CD1c-positive myeloid dendritic cell (primary cell): Measurements from ENCODE around the gene WWTR1.

ENCODE experiments used
- DNase-seq: peaks from one replicate; pipeline ENCODE4 v3.0.0-alpha.2; 2016; ENCODE audit errors: extremely low spot score

The WWTR1 gene

DNA sequence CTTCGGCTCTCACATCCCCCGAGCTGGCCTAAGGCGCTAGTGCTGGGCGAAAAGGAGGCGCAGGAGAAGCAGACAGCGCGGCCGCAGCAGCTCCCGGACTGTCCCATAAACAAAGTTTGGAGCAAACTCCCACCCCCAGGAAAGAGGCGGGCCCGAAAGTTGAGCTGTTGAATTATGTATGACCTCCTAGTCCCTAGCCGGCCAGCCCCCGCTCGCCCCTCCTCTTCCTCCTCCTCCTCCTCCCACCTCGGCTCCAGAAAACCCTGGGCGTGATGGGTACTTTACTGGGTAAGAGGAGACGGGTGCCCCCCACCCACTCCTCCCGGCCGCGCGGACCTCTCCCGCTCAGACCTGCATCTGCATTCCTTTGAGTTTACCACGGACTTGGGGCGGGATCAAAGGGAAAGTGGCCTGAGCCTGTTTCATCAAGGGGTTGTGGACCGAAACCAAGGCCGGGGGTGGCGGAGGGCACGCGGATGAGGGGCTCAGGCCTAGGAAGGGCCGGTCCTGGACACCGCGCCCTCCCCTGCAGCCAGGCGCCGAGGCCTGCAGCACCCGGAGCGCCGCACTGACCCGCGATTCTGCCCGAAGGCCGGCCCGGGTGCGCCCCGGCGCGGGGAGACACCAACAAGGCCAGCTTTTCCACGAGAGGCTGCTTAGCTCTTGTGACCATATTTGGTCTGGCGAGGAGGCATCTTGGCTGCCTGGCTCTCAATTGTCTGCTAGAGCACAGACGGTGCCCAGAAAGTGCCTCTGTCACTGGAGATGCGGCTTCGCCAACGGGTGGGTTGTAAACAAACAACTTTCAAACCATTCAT, at the start of gene WWTR1:
TSS of gene WWTR1 (minus strand) at position 100 of the 818 bp plus-strand sequence. CDS start 719 bp downstream, outside the sequence.
- DNase-seq: peak; percentile 17

DNA sequence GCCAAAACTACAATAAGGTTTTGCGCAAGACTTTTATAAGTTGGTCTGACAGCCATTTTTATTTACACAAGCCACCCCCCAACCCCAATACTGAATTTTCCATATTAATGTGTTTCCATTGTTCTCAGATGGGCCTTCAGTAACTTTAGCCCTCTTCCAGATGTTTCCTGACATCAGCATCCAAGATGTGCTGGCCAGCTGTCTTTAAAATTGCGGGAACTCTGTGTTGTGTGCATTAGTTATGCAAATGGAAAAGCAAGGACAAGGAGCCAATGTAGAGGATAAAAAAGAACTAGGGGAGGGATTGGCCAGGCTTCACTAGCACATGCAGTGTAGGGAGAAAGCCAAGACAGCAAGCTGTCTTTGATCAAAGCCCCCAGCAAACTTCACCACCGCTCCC, 49.1 kb upstream of the WWTR1 start:
- DNase-seq: no peak

DNA sequence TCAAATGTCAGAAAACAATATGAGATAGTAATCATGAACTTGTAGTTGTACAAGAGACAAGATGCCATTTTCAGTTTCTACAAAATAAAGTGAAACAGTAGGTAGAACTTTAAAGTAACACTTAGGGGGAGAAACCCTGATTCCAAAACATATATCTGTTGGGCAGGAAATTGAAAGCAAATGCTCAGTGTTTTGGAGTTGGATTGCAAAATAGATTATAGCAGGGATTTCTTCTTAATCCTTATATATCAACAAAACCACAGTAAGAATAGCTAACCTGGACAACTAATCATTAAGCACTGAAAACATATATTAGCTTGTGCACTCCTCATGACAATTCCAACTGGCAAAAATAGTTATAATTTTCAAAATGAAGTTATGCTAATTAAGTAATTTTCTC, 47.6 kb upstream of the WWTR1 start:
- DNase-seq: no peak

DNA sequence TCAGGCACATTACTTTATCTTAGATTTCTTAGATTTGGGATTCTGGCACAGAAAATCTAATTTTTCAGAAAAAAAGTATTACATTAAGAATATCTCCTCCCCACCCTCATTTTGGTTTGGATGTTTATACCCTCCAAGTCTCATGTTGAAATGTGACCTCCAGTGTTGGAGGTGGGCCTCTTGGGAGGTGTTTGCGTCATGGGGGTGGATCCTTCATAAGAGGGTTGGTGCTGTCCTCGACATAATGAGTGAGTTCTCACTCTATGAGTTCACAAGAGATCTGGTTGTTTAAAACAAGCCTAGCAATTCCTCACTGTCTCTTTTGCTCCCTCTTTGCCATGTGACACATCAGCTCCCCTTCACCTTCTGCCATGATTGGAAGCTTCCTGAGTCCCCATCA, 45.6 kb upstream of the WWTR1 start:
- DNase-seq: no peak

DNA sequence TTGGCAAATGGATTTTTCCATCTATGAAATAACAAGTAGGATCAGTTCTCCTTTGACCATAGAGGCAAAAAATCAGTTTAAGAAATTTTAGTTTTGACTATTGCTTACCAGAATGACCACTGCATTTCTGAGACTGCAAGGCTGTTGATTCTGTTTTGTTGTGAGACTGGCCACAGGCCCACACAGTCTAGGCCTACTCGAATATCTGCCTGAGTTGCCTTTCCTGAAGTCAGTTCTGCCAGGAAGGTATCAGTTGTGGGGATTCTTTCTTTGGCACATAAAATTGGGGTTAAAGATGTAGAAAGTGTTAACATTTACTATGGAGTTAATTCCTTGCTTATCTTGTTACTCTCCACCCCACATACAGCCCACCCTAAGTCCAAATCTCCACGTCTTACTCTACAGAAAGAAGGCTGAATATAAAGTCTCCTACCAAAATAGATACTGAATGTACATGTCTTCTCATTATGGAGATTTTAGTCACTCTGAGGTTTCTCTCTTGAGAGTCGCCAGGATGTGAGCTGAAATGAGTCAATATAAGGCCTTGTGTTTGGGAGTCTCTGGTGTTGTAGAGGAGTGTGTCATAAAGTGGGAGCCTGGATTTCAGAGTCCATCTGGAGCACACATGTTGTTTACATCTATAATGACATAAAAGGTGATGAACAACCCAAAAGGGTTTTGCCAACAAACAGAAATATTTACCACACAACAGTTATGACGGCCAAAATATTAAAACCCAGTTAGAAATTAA, 45.0 kb upstream of the WWTR1 start:
- DNase-seq: no peak

DNA sequence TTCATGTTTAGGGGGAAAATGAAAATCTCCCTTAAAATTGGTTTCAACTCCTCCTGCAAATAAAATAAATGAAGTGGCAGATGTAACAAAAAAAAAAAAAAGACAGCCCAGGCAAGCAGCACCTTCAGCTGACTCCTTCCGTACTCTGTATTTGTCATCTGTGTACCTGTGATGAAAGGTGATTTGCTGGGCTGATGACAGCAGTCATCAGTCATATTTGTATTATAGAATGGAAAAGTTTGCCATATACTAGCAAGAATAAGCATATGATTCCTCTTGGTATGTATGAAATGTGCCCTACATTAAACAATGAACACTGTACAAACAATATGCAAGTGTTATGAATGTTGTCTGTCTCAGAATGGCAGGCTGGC, 44.1 kb upstream of the WWTR1 start:
- no peak for DNase-seq

DNA sequence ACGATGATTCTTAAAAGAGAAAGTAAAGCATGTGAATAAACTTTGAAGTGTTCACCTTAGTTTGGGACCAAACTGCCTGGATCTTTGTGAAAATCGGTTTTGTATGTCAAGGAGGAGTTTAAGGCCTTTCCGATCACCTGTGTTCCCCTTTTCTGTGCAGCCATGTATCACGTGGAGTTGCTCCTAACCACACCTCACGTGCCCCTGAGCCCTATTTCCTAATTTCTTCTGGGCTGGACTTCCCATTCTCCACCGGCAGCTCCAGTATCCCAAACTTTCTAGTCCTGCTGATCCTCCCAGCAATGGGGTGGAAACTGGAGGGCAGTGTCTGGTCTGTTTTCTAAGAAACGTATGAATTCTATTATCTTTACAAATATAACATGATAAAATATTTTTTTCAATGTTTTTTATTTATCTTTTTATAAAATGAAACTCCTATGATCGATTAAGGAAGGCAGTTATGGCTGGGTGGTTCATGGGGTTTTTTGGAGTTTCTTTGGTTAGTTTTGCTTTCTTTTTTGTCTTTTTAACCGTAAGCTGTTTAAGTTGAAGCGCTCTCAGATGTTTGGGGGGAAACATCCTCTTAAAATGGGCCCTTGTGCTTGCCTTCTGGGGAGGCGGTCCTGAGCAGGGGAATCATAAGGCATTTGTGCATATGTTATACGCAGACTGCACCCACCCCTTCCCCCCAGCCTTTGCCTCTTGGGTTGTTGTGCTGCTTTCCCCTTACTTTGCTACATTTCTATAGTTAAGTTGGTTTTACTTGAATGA, 43.6 kb upstream of the WWTR1 start:
- no peak for DNase-seq

DNA sequence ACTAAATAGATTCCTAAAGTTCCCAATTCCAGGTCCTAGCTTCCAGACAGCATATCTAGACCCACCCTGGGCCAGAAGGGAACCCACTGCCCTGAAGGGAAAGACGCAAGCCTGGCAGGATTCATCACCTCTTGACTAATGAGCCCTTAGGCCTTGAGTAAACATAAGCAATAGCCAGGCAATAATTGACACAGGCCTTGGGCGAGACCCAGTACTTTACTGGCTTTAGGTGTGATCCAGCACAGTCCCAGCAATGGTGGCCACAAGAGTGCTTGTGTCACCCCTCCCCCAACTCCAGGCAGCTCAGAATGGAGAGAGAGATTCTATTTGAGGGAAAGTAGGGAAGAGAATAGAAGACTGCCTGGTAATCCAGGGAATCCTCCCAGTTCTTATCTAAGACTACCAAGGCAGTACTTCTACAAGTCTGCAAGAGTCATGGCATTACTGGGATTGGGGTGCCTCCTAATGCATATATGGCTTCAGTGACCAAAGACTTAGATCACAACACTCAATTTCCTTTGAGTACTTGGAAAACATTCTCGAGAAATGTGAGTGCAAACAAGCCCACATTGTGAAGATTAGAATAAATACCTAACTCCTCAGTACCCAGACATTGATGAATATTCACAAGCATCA, 30.4 kb upstream of the WWTR1 start:
- DNase-seq: no peak

DNA sequence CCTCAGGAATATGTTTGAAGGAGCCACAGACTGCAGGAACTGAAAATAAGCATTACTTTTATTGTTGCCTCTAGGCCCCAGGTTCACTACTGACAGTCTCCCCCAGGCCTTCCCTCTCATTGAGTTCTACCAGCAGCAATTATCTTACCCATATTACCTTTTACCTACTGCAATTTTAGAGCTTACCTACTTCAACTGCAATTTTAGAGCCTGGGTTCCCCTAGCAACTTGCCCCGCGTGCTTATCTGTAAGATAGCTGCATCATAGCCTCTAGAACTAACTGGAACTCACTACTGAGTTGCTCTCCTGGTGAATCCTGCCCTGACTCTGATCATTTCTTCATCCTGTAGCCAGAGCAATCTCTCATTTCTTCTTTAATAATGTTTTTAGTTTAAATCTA, 29.2 kb upstream of the WWTR1 start:
- DNase-seq: no peak

DNA sequence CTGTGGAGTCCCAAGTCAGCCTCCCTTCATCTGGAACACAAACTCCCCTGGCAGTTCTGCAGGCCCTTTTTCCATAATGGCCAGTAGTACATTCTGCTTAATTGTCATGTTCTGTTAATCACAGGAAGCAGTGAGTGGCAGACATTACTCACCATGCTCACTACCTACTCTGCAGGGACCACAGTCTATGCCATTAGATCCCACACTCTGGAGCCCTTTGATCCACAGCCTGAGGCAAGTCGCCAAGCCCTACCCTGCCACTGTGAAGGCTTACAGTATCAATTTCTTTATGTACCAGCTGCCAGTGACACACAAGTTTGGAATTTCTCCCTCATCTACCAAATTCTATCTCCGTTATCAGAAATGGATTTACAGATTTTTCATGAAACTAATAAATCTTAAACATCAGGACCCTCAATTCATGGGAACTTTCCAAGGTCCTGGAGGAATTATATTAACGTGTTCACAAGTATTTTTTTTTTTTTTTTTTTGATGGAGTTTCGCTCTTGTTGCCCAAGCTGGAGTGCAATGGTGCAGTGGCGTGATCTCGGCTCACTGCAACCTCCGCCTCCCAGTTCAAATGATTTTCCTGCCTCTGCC, 20.6 kb upstream of the WWTR1 start:
- no peak for DNase-seq

DNA sequence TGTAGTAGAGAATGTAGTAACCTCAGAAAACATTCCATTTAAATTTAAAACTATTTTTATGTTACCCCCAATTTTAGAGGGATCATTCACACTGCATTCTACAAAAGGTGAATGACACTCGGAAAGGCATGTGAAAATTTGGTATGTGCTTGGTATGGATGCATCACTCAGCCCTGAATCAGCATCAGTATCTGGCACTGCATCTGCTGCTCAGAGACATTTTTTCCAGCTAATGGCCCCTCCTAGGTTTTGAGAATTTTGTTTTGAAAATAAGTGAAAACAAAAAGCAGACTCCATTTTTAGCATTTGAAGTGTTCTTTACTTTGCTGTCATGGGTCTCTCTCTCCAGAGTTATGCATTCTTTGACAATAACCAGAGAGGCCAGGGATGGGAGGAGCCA, 15.6 kb upstream of the WWTR1 start:
- no peak for DNase-seq

DNA sequence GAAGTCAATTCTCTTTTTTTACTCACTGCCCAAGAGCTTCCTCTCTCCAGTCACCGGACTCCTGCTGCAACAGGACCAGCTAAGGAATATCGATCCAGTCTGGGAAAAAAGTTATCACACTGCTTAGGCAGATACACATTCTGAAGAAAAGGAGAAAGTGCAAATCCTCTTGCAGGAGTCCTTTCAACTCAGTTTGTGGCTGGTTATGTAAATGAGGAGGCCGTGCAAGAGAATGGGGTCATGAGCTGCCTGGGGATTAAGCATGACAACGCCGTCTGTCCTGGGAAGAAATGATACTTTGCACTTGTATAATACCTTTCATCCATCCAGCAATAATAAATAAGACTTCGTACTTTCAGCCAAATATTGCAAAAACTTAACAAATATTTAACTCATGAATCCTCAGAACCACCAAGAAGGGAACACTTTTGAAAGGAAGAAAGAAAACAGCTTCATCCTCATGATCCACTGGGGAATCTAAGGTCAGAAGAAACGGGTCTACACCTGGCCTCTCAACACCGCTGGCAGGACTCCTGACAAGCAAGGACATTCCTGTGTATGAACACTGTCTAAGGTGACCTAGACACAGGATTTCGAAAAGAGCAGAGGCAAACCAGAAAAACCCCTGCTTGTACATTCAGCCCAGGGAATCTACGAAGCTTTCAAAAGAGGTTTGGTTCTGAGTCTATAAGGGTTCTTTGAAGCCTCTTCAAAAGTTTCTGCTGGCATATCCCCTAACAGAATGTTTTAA, 13.1 kb upstream of the WWTR1 start:
- no peak for DNase-seq

DNA sequence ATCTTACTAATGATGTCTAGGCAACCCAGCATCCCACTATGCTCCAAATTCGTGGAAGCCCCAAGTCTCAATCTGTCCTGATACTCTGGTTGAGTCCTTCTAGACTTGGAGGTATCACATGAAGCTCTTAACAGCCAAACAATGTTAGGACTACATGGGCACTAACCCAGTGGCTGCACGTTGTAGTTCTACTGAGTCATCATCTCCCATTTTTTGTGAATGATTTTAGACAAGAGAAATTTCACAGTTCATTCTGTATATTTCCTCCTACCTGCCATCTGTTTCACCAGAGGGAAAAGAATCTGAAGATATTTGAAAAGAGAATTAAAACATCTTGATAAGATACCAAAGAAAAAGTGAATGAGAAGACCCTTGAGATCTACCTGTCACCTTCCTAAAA, 9.8 kb upstream of the WWTR1 start:
- DNase-seq: no peak

DNA sequence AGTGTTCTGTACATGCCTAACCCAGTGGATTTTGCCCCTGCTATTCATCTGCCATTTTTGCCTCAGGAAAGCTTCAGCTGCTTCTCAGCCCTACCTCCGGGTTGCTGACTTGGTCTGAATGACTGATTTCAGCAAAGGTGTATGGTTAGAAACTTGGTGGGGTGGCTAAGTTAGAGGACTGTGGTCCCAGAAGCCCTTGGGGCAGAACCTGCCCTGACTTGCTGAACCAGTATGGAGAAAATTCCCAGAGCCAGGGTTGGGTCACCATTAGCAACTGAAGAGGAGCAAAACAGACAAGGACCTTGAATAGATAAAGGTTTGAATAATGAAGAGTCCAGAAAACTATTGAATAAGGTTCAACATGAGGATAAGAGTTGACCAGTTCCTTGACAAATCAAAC, 6.1 kb upstream of the WWTR1 start:
- no peak for DNase-seq

DNA sequence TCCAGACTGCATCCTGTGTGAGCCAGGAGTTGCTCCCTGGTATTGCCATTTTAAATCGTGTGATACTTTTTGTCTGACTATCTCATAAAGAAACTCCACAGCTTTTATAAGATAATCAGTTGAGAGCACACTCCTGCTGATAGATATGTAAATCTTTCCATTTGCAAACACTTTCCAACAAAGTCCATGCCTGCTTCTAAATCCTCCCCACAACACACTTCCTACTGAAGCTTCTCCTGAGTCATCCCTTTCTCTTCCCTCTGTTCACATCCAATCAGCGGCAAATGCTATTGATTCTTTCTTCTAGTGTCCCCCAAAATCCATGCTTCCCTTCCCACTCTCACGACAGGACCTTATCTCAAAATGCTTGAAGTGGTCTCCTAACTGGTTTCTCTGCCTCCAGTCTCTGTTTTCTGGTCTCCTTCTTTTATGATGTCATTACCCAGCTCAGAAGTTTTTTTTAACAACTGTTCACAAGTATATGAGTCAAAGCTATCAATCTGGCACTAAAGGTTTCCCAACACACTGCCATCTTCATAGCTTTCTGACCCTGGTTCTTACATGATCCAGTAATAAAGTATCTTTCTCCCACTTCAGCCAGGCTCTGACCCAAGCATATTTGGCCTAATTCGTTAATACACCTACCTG, 4.5 kb upstream of the WWTR1 start:
- DNase-seq: no peak

DNA sequence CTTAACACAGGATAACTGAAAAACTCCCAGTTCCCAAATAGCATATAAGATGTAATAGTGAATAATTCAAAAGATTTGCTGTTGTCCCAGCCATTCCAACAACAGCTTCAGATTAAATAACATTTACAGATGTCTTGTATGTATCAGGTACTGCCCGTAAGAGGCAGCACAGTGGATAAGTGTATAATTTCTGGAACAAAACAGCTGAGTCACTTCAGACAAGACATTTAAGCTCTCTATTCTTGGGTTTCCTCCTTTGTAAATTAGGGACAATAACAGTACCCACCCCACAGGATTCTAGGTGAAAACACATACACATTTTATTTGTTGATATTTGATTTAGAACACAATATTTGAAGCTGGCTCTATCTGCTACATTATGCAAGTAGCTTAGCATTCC, 2.6 kb upstream of the WWTR1 start:
- DNase-seq: no peak

DNA sequence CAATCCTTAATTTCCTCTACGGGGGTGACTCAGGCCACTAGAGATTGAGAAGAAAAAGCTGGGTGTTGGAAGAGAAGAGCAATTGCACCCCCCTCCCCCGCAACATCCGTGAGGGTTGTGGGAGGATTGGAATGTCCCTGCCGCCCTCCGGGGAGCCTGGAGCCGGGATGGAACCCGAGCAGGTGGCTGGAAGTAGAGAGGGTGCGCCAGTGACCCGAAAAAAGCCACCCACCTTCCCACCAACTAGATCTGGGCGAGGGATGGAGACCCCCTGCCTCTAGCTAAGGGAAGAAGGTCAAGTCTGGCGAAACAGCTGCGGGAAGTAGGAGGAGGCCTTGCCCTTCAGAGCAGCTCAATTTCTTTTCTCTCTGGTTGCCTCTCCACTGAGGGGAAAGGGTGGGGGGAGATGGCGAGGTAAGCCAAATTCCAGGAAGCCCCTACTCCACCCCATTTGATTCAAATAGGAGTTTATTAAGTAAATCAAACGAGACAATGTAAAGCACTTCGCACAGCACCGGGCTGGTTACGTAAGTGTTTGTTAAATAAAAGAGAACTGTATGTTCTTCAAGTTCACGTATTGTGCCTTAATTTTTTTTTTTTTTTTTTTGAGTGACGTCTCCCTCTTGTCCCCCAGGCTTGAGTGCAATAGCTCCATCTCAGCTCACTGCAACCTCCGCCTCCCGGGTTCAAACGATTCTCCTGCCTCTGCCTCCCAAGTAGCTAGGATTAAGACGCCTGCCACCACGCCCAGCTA, 1.1 kb upstream of the WWTR1 start:
- DNase-seq: no peak

DNA sequence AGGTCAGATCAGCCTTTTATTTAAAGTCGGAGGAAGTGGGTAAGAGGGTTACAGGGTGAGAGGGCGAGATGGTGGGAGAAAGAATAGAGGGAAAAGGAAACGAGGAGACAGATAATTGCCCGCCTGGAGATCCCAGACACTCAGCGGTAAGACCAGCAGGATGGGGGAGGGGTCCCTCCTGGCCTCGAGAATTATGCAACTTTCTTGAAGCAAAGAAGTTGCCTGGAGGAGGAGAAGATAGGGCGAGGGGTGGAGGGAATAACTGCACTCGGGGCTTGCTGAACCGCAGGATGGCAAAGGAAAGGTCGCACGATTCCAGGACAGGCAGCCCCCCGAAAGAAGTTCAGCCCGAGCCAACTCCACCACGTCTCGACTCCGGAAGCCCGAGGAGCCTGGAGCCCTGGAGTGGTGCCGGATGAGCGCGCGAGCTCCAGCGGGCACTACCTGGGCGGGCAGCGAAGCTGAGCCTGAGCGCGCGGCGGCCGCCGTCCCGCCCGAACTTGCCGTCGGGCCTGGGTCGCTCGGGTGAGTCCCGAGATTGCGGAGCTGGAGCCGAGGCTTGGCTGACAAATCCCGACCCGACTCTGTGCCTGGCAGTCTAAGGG, 402 bp downstream of the WWTR1 start:
- DNase-seq: no peak

DNA sequence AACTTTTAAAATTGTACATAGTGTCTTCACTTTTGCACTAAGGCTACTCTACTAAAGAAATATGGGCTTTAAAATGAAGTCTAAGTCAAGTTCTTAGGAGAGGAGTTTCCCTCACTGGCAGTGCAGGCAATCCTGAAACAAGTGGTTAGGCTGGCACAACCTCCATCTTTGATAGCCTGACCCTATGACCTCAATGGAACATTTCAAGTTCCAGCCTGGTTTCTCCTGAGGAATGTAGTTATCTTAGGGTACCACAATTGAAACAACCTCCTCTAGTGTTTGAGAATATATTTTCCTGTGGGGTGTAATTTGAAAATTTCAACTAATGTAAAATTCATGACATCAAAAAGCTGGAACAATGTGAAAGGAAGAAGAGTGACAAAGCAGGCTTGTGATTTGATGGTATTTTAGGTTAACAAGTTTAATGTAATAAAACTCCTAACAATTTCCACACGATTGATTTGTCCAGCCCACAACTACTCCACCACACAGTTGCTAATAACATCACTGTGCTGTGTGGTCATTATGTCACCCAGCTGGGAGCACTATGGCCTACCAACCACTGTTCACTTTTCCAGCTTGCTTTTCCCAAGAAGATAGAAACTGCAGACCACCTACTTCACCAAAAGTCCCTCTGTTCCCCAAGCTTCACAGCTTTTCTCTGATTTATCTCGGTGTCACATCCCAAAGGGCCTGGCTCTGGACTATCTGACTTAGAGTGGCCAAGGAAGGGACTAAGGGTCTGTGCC, 1.8 kb downstream of the WWTR1 start:
- no peak for DNase-seq
